ENCODE measurements around the gene ZNF664.

Gene ZNF664

GRCh38 chr12:124000111-124000510 is 27.1 kb downstream of the ZNF664 start:
- Histone ChIP-seq H3K4me2 (ENCODE audit: low read length) (no peak overlapping the region), H3K9me3 (ENCODE audit: control insufficient read depth, insufficient read depth, low read length) (no peaks in the 10 kb centered on the region), H3K27me3 (ENCODE audit: control insufficient read depth, low read length) (no peaks in the 10 kb centered on the region), H3K79me2 (ENCODE audit: control insufficient read depth, low read length) (peaks cover 17% of the 10 kb centered on the region), H3F3A (ENCODE audit: control insufficient read depth, insufficient read depth) (no peaks in the 10 kb centered on the region), H3K9me2 (replicated peaks; ENCODE audit: control insufficient read depth, low read length) (no peaks in the 10 kb centered on the region), H4K20me1 (ENCODE audit: control insufficient read depth, insufficient read depth, low read depth, low read length) (peaks cover 3% of the 10 kb centered on the region; the same call in 1 of the 2 replicates), H3K27ac (ENCODE audit: low read depth, low read length) (no peak overlapping the region), H3K36me3 (ENCODE audit: control insufficient read depth, low read length) (peaks cover 57% of the 10 kb centered on the region), H3K4me3 (ENCODE audit: low read length) (no peak overlapping the region), H3K4me1 (ENCODE audit: control insufficient read depth, low read length) (0 out of 2 replicates have a peak, but pooled peaks cover under 1% of the 10 kb centered on the region)
- TF ChIP-seq CTCF (IDR thresholded peaks at IDR 0.05; ENCODE audit: low read depth, low read length, poor library complexity, severe bottlenecking) (no peak), EZH2phosphoT487 (IDR thresholded peaks at IDR 0.05; ENCODE audit: borderline replicate concordance, low read length) (no peak)

- Histone ChIP-seq H4K20me1 (ENCODE audit: control insufficient read depth, insufficient read depth, low read depth, low read length) (no peaks in the 10 kb centered on the region), H3K4me3 (ENCODE audit: low read length) (no peak overlapping the region), H3K9me2 (replicated peaks; ENCODE audit: control insufficient read depth, low read length) (no peaks in the 10 kb centered on the region), H3K27ac (ENCODE audit: low read depth, low read length) (no peak overlapping the region), H3K27me3 (ENCODE audit: control insufficient read depth, low read length) (no peaks in the 10 kb centered on the region), H3K4me2 (ENCODE audit: low read length) (no peak overlapping the region), H3K79me2 (ENCODE audit: control insufficient read depth, low read length) (peaks cover 12% of the 10 kb centered on the region), H3F3A (ENCODE audit: control insufficient read depth, insufficient read depth) (no peaks in the 10 kb centered on the region), H3K9me3 (ENCODE audit: control insufficient read depth, insufficient read depth, low read length) (no peaks in the 10 kb centered on the region), H3K4me1 (ENCODE audit: control insufficient read depth, low read length) (peaks cover 13% of the 10 kb centered on the region), H3K36me3 (ENCODE audit: control insufficient read depth, low read length) (peaks cover 55% of the 10 kb centered on the region)
- TF ChIP-seq EZH2phosphoT487 (IDR thresholded peaks at IDR 0.05; ENCODE audit: borderline replicate concordance, low read length), result no peak
- no peak for TF ChIP-seq CTCF (IDR thresholded peaks at IDR 0.05; ENCODE audit: low read depth, low read length, poor library complexity, severe bottlenecking)
Measured at GRCh38 chr12:124001343-124001742, 28.3 kb downstream of the ZNF664 start.

- H3K27me3 ChIP-seq (ENCODE audit: control insufficient read depth, low read length), result no peaks in the 10 kb centered on the region
- H3K27ac ChIP-seq (ENCODE audit: low read depth, low read length), result no peak overlapping the region
- H3K79me2 ChIP-seq (ENCODE audit: control insufficient read depth, low read length), result peaks cover 7% of the 10 kb centered on the region; the same call in 1 of the 2 replicates
- H3K4me3 ChIP-seq (ENCODE audit: low read length), result no peak overlapping the region
- no peaks in the 10 kb centered on the region for H3K9me3 ChIP-seq (ENCODE audit: control insufficient read depth, insufficient read depth, low read length)
- TF ChIP-seq EZH2phosphoT487 (IDR thresholded peaks at IDR 0.05; ENCODE audit: borderline replicate concordance, low read length) (no peak), CTCF (IDR thresholded peaks at IDR 0.05; ENCODE audit: low read depth, low read length, poor library complexity, severe bottlenecking) (no peak)
- H3F3A ChIP-seq (ENCODE audit: control insufficient read depth, insufficient read depth), result no peaks in the 10 kb centered on the region
- peaks cover 19% of the 10 kb centered on the region for H3K4me1 ChIP-seq (ENCODE audit: control insufficient read depth, low read length)
- no peak overlapping the region for H3K4me2 ChIP-seq (ENCODE audit: low read length)
- H4K20me1 ChIP-seq (ENCODE audit: control insufficient read depth, insufficient read depth, low read depth, low read length), result no peaks in the 10 kb centered on the region
- no peaks in the 10 kb centered on the region for H3K9me2 ChIP-seq (replicated peaks; ENCODE audit: control insufficient read depth, low read length)
- H3K36me3 ChIP-seq (ENCODE audit: control insufficient read depth, low read length), result peaks cover 59% of the 10 kb centered on the region
Measured at GRCh38 chr12:124002021-124002644, 29.1 kb downstream of the ZNF664 start.

All from DOHH2 (cell line).